Activated T-cell treated with anti-CD3 and anti-CD28 coated beads for 48 hours (primary cell): ENCODE data around the gene NDUFS6.
"Not testable (repeated sequence)": the region's sequence is repeated elsewhere in the genome, so short reads cannot be mapped to it uniquely, and the experiment has no call there.

ENCODE experiments used
- DNase-seq: peaks from one replicate; pipeline ENCODE4 v3.0.0-alpha.2; 2020; ENCODE audit warnings: low read depth

The NDUFS6 gene

DNA sequence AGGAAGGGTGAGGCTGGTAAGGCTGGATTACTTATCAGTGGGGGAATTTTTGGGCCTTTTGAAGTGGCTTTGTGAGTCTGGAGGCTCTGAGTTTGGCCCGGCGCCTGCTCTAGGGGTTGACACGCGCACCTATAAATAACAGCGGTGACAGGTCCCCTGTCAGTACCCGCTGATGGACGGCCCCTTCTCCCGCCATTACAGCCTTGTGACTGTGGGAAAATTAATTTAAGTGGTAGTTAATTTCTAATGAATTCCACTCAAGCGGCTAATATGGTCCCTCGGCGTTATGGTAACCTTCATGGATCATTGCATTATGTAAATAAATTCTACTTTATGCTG is 18.0 kb upstream of the NDUFS6 start:
- no peak for DNase-seq

DNA sequence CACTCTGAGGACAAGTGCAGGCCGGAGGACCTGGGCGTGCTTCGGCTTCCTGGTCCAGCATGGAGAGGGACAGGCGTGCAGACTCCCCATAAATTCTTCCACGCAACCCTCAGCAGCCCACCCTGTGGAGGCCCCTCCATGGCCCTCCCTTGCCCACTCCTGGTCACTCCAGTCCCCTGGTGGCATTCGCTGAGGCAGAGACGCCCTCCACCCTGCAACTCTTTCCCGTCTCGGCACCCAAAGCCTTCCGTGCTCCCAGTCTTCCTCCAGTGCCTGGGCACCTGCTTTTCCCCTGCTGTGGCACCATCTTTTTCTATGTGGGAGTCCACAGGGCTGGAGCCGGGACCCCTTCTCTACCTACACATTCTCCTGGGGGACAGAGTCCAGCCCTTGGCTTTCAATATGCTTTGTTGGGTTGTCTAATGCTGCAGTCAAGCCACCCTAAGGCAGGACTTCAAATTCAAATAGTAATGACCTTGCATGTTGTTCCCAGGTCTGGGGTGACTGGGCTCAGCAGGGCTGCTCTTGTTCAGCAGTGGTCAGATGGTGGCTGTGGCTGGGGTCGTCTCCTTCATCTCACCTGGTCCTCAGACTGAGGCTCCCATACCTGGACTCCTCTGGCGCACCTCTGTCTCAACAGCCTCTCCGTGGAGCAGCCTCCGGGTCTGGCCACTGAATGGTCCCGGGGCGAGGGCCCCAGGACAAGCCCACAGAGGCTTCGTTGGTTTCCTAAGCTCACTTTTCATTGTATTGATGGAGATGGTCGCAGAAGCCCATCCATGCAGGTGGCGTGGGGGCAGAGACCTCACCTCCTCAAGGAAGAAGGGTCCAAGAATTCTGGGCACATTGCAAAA is 16.8 kb upstream of the NDUFS6 start:
- no peak for DNase-seq

DNA sequence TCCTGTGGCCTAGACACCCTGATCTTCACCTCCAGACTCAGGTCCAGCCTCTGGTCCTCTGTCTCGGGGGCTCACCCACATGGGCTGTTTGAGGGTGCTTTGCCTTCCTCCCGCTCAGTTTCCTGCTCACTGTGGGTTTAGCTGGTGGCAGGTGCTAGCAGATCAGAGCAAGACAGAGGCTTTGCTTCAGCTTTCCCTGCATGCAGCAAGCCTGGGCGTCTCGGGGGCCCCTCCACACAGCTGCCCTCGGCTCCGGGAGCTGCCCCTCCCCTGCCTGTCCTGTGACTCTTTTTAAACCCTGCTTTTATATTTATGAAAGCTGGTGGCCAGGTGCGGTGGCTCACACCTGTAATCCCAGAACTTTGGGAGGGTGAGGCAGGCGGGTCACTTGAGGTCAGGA is 16.1 kb upstream of the NDUFS6 start:
- DNase-seq: no peak

DNA sequence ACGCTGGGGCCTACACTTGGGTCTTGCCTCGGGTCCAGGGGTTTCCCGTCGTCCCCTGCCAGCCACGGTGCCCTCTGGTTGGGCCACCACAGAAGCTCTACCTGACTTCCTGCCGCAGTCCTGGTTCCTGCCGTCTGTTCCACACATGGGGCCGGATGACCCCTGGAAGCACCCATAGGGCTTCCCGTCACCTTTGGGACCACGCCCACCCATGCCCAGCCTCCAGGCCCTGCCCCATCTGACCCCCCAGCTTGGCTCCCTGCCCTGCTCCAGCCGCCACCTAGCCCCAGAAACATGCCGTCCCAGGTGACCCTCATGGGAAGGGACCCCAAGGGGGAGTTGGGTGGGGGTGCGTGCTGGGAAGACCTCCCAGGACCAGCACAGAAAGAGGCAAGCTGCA is 15.2 kb upstream of the NDUFS6 start:
- no peak for DNase-seq

DNA sequence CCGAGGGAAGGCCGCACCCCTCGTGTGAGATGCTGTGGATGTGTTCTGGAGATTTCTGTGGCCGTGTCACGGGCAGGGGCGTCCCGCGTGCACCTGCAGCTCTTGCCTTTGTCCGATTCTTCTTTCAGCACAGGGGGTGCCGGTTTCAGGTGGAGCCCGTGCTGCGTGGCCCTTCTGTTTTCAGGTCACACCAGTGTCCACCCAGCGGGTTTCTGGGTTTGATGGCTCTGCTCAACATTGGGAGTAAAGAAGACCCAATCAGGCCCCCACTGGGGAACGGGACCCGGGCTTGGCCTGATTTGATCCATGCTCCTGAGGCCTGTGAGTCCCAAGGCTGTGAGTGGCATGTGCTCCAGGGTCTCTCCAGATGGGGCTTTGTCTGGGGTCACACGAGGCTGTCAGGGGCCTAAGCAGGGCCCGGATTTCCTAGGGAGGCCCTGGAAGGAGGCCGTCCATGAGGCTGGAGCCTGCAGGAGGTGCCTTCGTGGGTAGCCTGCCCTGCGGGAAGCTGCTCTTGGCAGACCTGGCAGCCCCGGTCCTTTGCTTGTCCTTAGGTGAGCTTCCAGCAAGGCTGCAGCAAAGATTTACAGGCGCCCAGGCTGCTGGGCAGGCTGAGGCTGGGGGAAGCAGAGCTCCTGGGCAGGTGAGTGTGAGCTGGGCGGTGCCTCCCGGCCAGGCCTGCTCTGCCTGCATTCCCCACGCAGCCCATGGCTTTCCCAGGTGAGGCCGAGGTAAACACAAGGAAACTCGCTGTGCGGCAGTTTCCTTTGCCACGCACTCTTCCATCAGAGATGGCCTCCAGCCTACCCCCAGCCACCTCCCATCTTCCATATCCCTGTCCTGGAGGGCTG is 14.4 kb upstream of the NDUFS6 start:
- no peak for DNase-seq

DNA sequence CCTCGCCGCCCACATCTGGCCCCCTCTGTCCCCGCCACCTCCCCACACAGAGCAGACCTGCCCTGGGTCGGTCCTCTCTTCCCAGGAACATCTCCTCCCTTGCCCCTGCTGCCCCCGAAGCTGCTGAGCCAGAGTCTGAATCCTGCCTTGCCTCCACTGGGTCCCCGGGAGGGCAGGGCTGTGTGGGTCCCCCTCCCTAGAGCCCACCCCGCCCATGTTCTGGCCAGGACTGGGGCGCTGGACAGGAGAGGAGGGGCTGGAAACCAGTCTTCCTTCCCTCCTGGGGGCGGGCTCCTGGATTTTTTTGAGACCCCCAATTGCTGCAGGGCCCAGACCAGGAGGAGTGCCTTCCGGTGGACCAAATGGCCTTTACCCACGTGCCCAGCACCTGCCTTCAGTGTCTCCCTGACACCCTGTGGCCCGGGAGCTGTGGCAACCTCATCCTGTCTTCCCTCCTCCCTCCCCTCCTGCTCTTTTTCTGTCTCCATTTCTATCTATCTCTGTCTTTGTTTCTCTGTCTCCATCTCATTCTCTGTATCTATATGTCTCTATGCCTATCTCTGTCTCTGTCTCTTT is 13.6 kb upstream of the NDUFS6 start:
- DNase-seq: no peak

DNA sequence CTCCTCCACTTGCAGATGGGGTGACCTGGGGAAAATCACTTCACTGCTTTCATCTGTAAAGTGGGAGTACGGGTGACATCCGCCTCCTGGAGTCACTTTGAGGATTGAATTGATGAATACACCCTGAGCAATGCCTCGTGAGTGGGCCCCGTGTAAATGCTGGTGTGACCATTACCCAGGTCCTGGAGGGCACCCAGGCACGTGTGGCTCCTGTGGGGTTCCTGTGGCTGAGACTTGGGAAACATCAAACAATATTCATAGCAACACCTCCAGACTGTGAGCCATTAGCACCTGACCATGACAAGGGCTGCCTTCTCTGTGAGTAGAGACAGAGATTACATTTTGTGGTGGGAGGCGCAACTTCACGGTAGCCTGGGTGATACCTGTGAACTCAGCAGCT is 13.0 kb upstream of the NDUFS6 start:
- no peak for DNase-seq

DNA sequence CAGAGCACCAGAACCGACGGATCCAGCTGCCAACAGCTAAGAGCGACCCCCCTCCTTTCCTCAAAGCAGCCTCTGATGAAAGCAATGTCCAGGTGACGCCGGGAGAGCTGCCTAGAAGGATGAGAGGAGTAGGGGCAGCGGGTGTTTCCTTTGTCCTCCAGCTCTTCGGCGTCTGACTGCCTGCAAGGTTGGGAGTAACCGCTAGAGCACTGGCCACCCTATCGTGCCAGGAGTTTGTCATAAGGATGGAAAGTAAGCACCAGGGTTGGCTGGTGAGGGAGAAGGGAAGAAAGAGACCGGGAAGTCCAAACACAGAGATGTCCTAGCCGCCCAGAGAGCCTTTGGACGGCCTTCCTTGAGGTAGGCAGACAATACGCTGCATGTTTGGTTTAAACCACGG is 12.4 kb upstream of the NDUFS6 start:
- no peak for DNase-seq

DNA sequence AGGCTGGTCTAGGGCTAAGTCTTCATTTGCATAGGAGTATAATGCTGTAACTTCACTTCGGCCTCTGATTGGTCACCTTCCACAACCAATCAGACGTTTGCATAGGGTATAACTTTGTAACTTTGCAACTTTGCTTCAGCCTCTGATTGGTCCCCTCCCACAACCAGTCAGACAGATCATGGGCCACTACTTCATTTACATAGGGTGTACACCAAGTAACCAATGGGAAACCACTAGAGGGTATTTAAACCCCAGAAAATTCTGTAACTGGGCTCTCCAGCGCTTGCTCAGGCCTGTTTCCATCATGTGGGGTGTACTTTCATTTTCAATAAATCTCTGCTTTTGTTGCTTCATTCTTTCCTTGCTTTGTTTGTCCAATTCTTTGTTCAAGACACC is 11.8 kb upstream of the NDUFS6 start:
- not testable (repeated sequence) for DNase-seq

DNA sequence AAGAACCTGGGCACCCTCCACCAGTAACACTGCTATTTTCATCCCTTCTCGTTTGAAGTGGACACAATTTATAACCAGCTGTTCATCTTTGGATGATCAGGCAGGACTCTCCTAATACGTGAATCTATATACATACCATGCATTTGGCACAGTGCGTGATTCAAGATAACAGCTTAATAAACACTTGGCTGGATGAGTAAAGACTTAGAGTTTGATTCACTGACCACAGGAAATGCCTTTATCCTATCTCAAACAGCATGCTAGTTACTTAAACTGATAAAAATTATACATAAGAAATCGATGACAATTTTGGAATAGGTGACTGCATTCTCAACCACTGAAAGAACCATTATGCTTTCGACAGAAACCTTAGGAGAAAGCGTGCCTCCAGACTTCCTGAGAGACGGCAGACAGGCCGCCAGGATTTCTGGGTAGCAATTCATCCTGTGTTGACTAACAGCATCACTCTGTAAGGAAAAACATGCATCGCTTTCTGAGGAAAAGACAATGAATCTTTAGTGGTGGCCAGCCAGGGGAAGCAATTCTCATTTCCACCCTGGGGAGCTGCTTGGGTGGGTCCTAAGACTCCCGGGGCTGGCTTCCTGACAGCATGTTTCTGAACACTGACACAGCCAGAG is 11.3 kb upstream of the NDUFS6 start:
- no peak for DNase-seq

DNA sequence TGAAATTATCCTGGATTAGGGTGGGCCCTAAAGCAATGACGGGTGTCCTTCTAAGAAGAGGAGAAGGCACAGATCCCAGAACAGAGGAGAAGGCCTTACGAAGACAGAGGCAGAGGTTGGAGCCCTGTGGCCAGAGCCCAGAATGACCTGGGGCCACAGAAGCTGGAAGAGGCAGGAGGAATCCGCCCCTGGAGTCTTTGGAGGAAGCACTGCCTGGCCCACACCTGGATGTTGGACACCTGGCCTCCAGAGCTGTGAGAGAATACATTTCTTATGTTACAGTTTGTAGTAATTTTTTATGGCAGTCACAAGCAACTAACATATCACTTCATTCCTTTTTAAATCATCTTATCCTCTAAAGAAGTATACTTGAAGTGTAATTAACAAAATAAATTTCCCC is 10.0 kb upstream of the NDUFS6 start:
- no peak for DNase-seq

DNA sequence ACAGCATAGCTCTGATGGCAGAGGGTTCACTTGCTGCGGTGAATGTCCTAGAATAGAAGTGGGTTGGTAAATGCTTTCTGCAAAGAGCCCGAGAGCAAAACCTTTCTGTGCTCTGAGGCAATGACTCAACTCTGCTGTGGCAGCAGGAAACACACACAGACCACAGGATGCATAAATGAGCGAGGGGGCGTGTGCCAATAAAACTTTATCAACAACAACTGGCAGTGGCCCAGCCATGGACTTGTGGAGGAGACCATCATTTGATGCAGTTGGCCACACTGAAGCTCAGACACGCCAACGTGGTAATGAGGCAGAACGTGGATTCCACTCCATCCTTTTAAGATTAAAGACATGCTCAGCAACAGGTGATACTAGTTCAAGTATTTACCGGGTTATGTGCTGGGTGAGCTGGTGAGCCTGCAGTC is 8.4 kb upstream of the NDUFS6 start:
- DNase-seq: peak; percentile 66

DNA sequence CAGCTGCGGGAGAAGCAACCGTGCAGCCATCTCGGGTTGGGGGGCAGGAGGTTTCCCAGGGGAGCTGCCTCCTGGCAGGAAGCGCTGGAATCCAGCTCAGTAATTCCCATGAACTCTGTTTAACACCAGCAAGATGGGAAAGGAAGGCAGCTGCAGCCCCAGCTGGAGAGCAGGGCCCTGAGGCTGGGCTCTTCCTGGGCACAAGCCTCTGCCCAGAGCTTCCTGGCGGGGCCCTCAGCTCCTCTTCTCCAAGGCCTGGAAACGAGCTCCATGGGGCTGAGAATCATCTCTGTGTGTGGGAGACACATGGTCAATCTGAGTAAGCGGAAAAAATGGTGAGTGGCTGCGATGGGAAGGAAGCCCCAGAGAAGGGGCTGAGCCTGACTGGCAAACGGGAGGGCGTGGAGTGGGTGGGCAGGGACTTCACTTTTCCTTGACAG is 7.9 kb upstream of the NDUFS6 start:
- DNase-seq: peak; percentile 43

DNA sequence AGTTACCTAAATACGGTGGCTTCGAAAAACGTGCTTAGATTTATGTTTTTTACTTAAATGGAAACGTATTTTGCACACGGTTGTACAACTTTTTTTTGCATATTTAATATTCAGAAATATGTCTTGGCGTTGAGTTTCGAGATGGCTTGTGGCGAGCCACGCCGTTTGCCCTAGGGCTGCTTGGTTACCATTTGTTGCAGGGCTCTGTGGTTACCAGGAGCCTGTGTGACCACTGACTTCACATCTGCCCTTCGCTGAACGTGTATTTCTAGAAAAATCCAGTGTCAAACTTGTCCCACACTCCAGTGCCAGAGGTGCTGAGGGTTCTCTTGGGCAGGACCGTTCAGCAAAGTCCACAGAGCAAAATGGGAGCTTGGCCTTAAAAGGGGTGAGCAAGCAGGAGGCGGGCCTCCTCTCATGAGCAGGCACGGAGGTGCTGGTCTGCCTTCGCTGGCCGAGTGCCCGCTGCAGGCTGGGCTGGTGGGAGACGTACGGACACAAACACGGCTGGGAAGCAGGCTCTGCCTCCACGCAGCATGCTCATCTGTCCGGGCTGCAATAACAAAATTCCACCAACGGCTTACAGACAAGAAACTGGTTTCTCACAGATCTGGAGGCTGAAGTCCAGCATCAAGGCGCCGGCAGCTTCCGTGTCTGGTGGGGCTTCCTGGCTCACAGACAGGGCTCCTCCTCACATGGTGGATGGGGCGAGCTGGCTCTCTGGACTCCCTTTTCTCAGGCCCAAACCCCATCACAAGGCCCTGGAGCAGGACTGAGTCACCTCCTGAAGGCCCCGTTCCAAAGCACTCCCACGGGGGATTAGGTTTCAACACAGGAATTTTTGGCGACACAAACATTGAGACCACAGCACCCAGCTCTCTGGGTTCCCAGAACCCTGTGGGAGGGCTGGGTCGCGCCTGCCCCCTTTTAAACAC is 7.0 kb upstream of the NDUFS6 start:
- no peak for DNase-seq

DNA sequence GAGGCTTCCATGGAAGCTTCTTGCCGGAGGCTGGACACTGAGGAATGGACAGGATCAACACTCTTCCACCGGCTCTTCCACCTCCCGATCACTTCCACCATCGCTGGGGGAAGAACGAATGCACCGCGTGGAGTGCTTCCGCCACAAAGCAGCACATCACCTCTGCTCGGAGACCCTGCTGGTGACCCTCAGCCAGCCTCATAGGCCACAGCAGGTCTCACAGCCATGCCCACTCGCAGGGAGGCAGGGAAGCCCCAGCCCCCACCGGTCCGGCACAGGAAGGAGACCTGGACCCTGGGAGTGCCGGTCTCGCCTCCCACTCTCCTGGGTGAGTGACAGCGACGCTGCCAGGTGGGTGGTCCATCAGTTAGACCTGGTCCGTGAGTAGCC is 6.3 kb upstream of the NDUFS6 start:
- no peak for DNase-seq

DNA sequence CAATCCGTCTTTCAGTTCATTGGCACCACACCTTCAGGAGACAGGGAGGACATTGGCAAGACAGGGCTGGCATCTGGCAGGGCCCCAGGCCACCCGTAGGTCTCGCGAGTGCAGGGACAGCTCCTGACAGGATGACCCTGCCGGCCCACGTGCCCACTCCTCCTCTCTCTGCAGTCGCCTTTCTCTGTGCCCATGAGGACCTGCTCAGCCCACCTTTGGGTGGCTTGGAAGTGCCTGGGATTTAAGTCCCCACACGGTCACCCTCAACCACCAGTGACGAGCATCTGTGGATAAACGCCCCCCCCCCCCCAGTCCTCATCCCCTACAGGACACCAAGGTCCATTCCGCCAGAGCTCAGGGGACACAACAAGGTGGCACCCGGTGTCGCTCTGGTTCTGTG is 5.7 kb upstream of the NDUFS6 start:
- no peak for DNase-seq

DNA sequence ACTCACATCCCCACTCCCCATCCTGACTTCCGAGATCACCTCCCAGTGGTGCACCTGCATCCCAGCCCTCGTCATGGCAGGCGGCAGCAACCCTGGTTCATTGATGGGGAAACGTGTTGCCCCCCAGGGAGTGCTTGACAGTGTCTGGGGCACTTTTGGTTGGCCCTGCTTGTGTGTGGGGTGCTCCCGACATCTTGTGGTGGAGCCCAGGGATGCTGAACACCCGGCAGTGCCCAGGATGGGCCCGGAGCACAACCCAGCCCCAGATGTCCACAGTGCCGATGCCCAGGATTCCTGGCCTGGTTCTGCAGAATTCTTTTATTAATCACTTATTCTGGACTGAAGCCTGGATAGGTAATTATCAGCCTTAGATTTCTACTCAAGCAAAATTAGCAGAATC is 5.3 kb upstream of the NDUFS6 start:
- DNase-seq: no peak

DNA sequence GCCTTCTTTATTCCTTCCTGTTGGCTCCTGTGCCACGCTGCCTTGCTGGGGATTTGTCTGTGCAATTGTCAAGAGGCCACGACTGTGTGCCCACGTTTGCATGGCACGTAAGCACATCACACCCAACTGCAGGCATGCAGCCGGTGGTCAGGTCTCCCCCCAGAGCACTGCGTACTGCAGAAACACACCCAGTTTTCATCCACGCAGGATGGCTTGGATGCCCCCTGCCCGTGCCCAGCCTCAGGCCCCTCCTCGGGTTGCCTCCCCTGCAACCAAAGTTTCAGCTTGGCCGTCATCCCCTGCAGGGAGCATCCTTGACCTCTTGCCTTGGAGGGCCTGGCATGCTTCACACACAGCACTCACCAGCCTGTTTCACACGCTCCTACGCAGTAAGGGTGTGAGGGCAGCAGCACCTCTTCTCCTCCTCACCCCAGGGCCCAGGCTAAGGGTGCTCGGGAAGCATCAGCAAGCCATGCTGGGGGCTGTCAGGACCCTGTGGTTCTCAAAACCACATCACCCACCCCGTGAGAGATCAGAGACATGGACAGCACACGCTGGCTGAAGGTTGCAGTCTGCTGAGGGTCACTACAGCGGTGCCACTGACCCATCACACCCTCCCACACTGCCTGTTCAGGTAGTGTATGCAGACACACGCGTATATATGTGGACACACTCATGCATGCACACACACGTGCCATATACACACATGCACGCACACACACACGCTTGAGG is 4.7 kb upstream of the NDUFS6 start:
- DNase-seq: no peak

DNA sequence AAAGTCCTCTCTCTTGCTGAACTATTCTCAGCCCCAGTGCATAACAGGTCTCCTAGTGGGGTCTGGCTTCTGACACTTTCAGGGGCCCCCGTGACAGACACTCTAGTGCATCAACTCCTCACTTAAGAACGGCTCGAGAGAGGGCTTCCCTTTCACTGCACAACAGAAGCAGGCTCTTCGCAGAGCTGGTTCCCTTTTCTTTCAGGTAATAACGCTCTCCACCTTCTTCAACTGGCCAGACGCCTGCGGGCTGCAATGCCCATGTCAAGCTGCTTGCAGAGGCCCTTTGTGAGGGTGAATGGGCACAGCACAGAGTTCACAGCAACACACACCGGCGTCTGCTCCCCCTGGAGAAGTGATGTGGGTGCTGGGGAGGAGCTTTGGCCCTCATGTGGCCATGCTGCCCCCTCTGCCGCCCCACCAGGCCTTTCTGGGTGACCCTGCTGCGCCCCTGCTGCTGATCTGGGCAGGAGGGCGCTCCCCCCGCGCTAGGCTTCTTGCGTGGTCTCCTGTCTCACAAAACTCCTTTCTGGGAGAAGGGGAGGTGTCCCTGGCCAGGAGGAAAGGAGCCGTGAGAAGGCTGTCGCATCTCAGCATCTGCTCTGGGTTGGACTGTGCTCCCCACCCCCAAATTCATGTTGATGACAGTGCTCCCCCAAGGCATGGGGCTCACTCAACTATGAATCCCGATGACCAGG is 4.0 kb upstream of the NDUFS6 start:
- DNase-seq: no peak

DNA sequence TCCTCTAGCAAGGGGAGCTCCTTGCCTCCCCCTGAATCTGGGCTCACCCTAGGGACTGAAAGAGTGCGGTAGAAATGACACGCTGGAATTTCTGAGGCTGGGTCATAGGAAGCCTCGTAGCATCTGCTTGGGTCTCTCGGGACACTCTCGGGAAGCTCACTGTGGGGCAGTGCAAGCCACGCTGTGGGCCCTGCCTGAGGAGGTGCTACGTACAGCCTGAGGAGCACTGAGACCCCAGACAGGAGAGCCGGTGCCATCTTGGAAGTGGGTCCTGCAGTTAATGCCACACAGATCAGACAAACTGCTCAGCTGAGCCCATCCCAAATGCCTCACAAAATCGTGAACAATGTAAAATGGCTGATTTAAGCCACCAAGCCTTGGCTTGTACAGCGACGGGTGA is 3.4 kb upstream of the NDUFS6 start:
- DNase-seq: no peak
